ENCODE measurements around the gene PSMF1.

DNA sequence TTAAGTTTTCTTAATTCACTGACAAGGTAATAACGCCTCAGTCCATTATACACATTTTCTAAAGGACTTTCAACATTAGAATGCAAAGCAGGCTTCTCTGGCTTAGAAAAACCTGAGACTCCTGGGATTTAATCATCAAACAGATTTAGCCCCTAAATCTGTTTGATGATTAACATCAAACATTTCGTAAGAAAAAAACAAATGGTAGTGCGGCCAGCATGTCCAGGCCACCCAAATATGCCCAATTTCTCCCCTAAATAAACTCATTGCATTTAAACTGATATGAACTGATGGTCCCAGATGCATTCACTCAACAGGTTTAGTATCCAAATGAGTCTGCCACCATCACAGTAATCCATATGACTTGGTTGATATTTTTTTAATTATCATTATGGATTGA, 60.2 kb downstream of the PSMF1 start:
- TF ChIP-seq, protein P1, sequence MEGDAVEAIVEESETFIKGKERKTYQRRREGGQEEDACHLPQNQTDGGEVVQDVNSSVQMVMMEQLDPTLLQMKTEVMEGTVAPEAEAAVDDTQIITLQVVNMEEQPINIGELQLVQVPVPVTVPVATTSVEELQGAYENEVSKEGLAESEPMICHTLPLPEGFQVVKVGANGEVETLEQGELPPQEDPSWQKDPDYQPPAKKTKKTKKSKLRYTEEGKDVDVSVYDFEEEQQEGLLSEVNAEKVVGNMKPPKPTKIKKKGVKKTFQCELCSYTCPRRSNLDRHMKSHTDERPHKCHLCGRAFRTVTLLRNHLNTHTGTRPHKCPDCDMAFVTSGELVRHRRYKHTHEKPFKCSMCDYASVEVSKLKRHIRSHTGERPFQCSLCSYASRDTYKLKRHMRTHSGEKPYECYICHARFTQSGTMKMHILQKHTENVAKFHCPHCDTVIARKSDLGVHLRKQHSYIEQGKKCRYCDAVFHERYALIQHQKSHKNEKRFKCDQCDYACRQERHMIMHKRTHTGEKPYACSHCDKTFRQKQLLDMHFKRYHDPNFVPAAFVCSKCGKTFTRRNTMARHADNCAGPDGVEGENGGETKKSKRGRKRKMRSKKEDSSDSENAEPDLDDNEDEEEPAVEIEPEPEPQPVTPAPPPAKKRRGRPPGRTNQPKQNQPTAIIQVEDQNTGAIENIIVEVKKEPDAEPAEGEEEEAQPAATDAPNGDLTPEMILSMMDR (IDR thresholded peaks at IDR 0.05) = no peak
- TF ChIP-seq POLR2A (IDR thresholded peaks at IDR 0.05) (no peak), POLR2AphosphoS5 (IDR thresholded peaks at IDR 0.05) (no peak), EP300 (IDR thresholded peaks at IDR 0.05) (no peak)

Data from stomach (tissue), 4 donors.